Measurements from ENCODE around the gene NAA60. TPM values are rescaled to one million over a fixed set of nuclear protein-coding genes. Genes with fewer than 3 reads are reported as not detected.

Gene NAA60
- total and polyA plus RNA-seq, 2 of the 13 experiments (the other 11 are each of a cell fraction or from before 2014, with no cell fraction given): 14.7 to 32.0 TPM

GRCh38 chr16:3443108-3444031 lies at the start of gene NAA60, which contains the start of gene ZNF597 (continued):
- TF ChIP-seq ZBTB42 (CRISPR knock-in tag; IDR thresholded peaks at IDR 0.05) (no peak), ZNF512B (CRISPR knock-in tag; IDR thresholded peaks at IDR 0.05; ENCODE audit: borderline replicate concordance) (no peak), ZSCAN9 (CRISPR knock-in tag; IDR thresholded peaks at IDR 0.05; ENCODE audit: borderline replicate concordance) (no peak), CSRNP2 (CRISPR knock-in tag; conservative IDR thresholded peaks at IDR 0.05; ENCODE audit: low read depth) (no peak), ZBTB25 (CRISPR knock-in tag; IDR thresholded peaks at IDR 0.05) (no peak), ATF2 (CRISPR knock-in tag; IDR thresholded peaks at IDR 0.05) (no peak), ZNF468 (CRISPR knock-in tag; IDR thresholded peaks at IDR 0.05) (no peak), CSRNP1 (CRISPR knock-in tag; IDR thresholded peaks at IDR 0.05) (no peak), ZNF18 (CRISPR knock-in tag; IDR thresholded peaks at IDR 0.05; ENCODE audit: insufficient replicate concordance) (no peak), CCAR2 (optimal IDR thresholded peaks at IDR 0.05; ENCODE audit: low read depth, low read length) (no peak), ZNF124 (CRISPR knock-in tag; IDR thresholded peaks at IDR 0.05) (no peak), STAG1 (CRISPR knock-in tag; IDR thresholded peaks at IDR 0.05) (no peak), ZNF451 (CRISPR knock-in tag; IDR thresholded peaks at IDR 0.05) (no peak), MEF2D (CRISPR knock-in tag; IDR thresholded peaks at IDR 0.05) (no peak), ZMYM2 (CRISPR knock-in tag; IDR thresholded peaks at IDR 0.05) (no peak)
